GM12878 (cell line): ENCODE data around the gene CSNK2A1. TPM values are rescaled to one million over a fixed set of nuclear protein-coding genes. Genes with fewer than 3 reads are reported as not detected.

Experiments used
- ATAC-seq: fragments of 200-7000 bp; cut with Tn5 transposase; 3 replicates; pipeline ENCODE4 v1.9.1; 2020; ENCODE audit warnings: mild to moderate bottlenecking, moderate library complexity
- BruUV-seq: library from RNA; stranded (reverse); fragments of 400-500 nt; replicated peaks from 2 replicates; lab custom pipeline; 2021; lab: Mats Ljungman, UMichigan
- CTCF ChIA-PET: fragments of 300-600 bp; sonication (Branson Sonifier 250); formaldehyde crosslinking; extraction: SDS; loops from one replicate; lab custom pipeline; 2021; ENCODE audit warnings: inconsistent platforms; lab: Yijun Ruan, JAX
- POLR2A ChIA-PET: fragments of 350-600 bp; formaldehyde crosslinking; extraction: SDS; loops from one replicate; lab custom pipeline; 2021; ENCODE audit warnings: inconsistent platforms; lab: Charles Lee
- RAD21 ChIA-PET: fragments of 300-600 bp; sonication (Branson Sonifier 250); formaldehyde crosslinking; loops from one replicate; lab custom pipeline; 2023; ENCODE audit warnings: antibody characterized with exemption; ENCODE audit not compliant: unreplicated experiment; lab: Charles Lee
- SMC1A ChIA-PET: fragments of 300-600 bp; sonication (Branson Sonifier 250); formaldehyde crosslinking; loops from one replicate; lab custom pipeline; 2023; ENCODE audit not compliant: unreplicated experiment, uncharacterized antibody; lab: Charles Lee
- DNase-seq: peaks from one replicate; pipeline ENCODE4 v3.0.0-alpha.2; 2011; ENCODE audit warnings: low read depth, low spot score
- FAIRE-seq: peaks from 3 replicates; lab custom pipeline; 2011; peaks lifted over from hg19 to GRCh38; lab: Jason Lieb, UNC
- H2AFZ ChIP-seq: 2 replicates; pipeline ENCODE4 v1.6.0; 2011; ENCODE audit warnings: low read depth, low read length, control low read depth; ENCODE audit not compliant: control insufficient read depth
- H3K27ac ChIP-seq: 2 replicates; pipeline ENCODE4 v1.5.1; 2011; ENCODE audit warnings: control low read depth; ENCODE audit not compliant: control insufficient read depth, insufficient read depth
- H3K27me3 ChIP-seq, 2 experiments: replicated peaks in 1 of 2; 2 replicates each; pipeline versions ENCODE4 v1.6.0 to v1.6.1; 2011; ENCODE audit warnings: low read length in 1 of 2; ENCODE audit not compliant: control insufficient read depth in 2 of 2, insufficient read depth in 2 of 2
- H3K36me3 ChIP-seq, 2 experiments: 2 replicates each; pipeline ENCODE4 v1.5.1; 2011; ENCODE audit warnings: low read length in 1 of 2; ENCODE audit not compliant: control insufficient read depth in 2 of 2, insufficient read depth in 2 of 2
- H3K4me1 ChIP-seq: 2 replicates; pipeline ENCODE4 v1.6.1; 2011; ENCODE audit warnings: mild to moderate bottlenecking, low read length, moderate library complexity, mixed read lengths; ENCODE audit not compliant: control insufficient read depth, insufficient read depth
- H3K4me2 ChIP-seq: 2 replicates; pipeline ENCODE4 v1.6.0; 2011; ENCODE audit warnings: control low read depth; ENCODE audit not compliant: control insufficient read depth, insufficient read depth
- H3K4me3 ChIP-seq: fragments of 200-600 bp; sonication (generic); 2 replicates; pipeline ENCODE4 v1.5.1; 2016
- H3K79me2 ChIP-seq: 2 replicates; pipeline ENCODE4 v1.6.0; 2011; ENCODE audit warnings: low read length; ENCODE audit not compliant: control insufficient read depth, insufficient read depth
- H3K9ac ChIP-seq: 2 replicates; pipeline ENCODE4 v1.8.0; 2011; ENCODE audit warnings: low read length, control low read depth, mixed read lengths; ENCODE audit not compliant: control insufficient read depth, insufficient read depth
- H3K9me3 ChIP-seq: replicated peaks from 3 replicates; pipeline ENCODE4 v1.5.1; 2011; ENCODE audit warnings: mild to moderate bottlenecking, low read length; ENCODE audit not compliant: control insufficient read depth, insufficient read depth
- H4K20me1 ChIP-seq: 2 replicates; pipeline ENCODE4 v1.6.0; 2011; ENCODE audit not compliant: control insufficient read depth, insufficient read depth
- CBX5 ChIP-seq: sonication (generic); IDR thresholded peaks from 2 replicates; pipeline ENCODE4 v1.6.1; 2016; ENCODE audit warnings: low read depth, moderate library complexity, mild to moderate bottlenecking, inconsistent platforms
- E2F4 ChIP-seq: IDR thresholded peaks from 2 replicates; pipeline ENCODE4 v1.6.1; 2012; ENCODE audit warnings: low read depth, low read length, improper control_type of control experiment
- ESRRA ChIP-seq: IDR thresholded peaks from 2 replicates; pipeline ENCODE4 v1.6.1; 2012; ENCODE audit warnings: mild to moderate bottlenecking, low read length, improper control_type of control experiment
- IRF3 ChIP-seq: fragments of 450-650 bp; IDR thresholded peaks from 2 replicates; pipeline ENCODE4 v1.6.1; 2014; ENCODE audit warnings: mild to moderate bottlenecking
- PRDM15 ChIP-seq: fragments of 450-650 bp; formaldehyde crosslinking; IDR thresholded peaks from 2 replicates; pipeline ENCODE4 v1.4.0; 2020; ENCODE audit warnings: mild to moderate bottlenecking, moderate library complexity
- RAD21 ChIP-seq: IDR thresholded peaks from 2 replicates; pipeline ENCODE4 v1.6.1; 2011; ENCODE audit warnings: mild to moderate bottlenecking, low read depth, low read length, moderate library complexity; ENCODE audit not compliant: insufficient read depth
- RAD51 ChIP-seq: fragments of 450-650 bp; IDR thresholded peaks from 2 replicates; pipeline ENCODE4 v1.6.1; 2016; ENCODE audit warnings: moderate library complexity, mild to moderate bottlenecking, inconsistent platforms
- SIX5 ChIP-seq: IDR thresholded peaks from 2 replicates; pipeline ENCODE4 v1.6.1; 2011; ENCODE audit warnings: mild to moderate bottlenecking, low read depth, low read length, moderate library complexity; ENCODE audit not compliant: severe bottlenecking
- STAT3 ChIP-seq: IDR thresholded peaks from 2 replicates; pipeline ENCODE4 v1.6.1; 2011; ENCODE audit warnings: low read depth, low read length, improper control_type of control experiment
- SUPT20H ChIP-seq: IDR thresholded peaks from 2 replicates; pipeline ENCODE4 v1.6.1; 2011; ENCODE audit warnings: low read depth, mild to moderate bottlenecking, low read length, moderate library complexity, borderline replicate concordance; ENCODE audit not compliant: control insufficient read depth
- ZBTB4 ChIP-seq: fragments of 450-650 bp; formaldehyde crosslinking; IDR thresholded peaks from 2 replicates; pipeline ENCODE4 v1.4.0; 2022; ENCODE audit warnings: mild to moderate bottlenecking, moderate library complexity
- WGBS: methylation state at CpG from one replicate; pipeline ENCODE4 v1.1.6; 2016; ENCODE audit warnings: low lambda C conversion rate; ENCODE audit not compliant: insufficient replicate concordance, insufficient coverage; ENCODE audit errors: missing lambda C conversion rate; 5-methylcytosine and 5-hydroxymethylcytosine counted together
- in situ Hi-C: fragments of 300-500 bp; cut with MboI; formaldehyde crosslinking; loops from 9 replicates; pipeline ENCODE4 v1.14.3; 2018; ENCODE audit warnings: mixed read lengths
- intact Hi-C: fragments of 100-400 bp; cut with micrococcal nuclease; formaldehyde crosslinking; loops from one replicate; pipeline ENCODE4 v1.14.2; 2022; ENCODE audit not compliant: unreplicated experiment
- polyA plus RNA-seq, 11 experiments: library from polyadenylated mRNA; depleted of rRNA in 4 of 11; unstranded in 6 of 11; stranded (reverse) in 5 of 11; fragments of >200 nt; fragmentation: Nextera tagmentation in 4 of 11; fragmentation: Illumina TruSeq in 1 of 11; extraction: Ambion mirVana in 4 of 11; extraction: Trizol in 1 of 11; gene quantifications; 1 replicate in 1 of 11; 2 replicates in 10 of 11; pipeline versions ENCODE4 v1.2.1 to v1.2.3, GENCODE V29; 2011 to 2016; ENCODE audit warnings: inconsistent platforms in 2 of 11, missing spikeins in 2 of 11, low read depth in 1 of 11
- total RNA-seq, 4 experiments: library from RNA; depleted of rRNA in 3 of 4; stranded (reverse); fragments of >200 nt in 3 of 4; fragmentation: Illumina TruSeq in 1 of 4; extraction: Trizol in 1 of 4; gene quantifications; 2 replicates each; pipeline versions ENCODE4 v1.2.1 to v1.2.3, GENCODE V29; 2013 to 2021

The CSNK2A1 gene
- total and polyA plus RNA-seq, 10 of the 15 experiments (the other 5 are each of a cell fraction or from before 2014, with no cell fraction given) = 47.6 to 199 (median 95.0) TPM

- no peak for TF ChIP-seq E2F4
- no peak for TF ChIP-seq PRDM15 (CRISPR knock-in tag)
- TF ChIP-seq, all 136 proteins: peak for 0
These were observed 2.8 kb upstream of the CSNK2A1 start (continued) for GRCh38 chr20:546353-546752.

GRCh38 chr20:544153-544725, 649 bp upstream of the CSNK2A1 start:
- H3K4me1 ChIP-seq = peaks cover 5% of the 10 kb centered on the region; the same call in 1 of the 2 replicates
- H3K27ac ChIP-seq = peak overlapping the region; percentile 90
- H3K9me3 ChIP-seq = peaks cover 9% of the 10 kb centered on the region; the same call in 2 of the 3 replicates
- H3K79me2 ChIP-seq = peaks cover 43% of the 10 kb centered on the region
- peaks cover 5% of the 10 kb centered on the region for H4K20me1 ChIP-seq
- DNase-seq (no peak), FAIRE-seq (no peak), ATAC-seq (no peak)
- ChIA-PET POLR2A (interaction anchor here (0.9 to 1.3 kb wide), 2 partner anchors 11 to 289 kb away, joined by 3 to 4 read pairs; partner anchors contain the start of gene FAM110A), RAD21 (interaction anchor here (0.5 to 1.7 kb wide), 6 partner anchors 18 to 197 kb away, joined by 3 to 5 read pairs (median 4); partner anchors contain the start of gene NRSN2), CTCF (interaction anchor here (0.9 to 3.5 kb wide), 8 partner anchors 12 to 235 kb away, joined by 3 to 26 read pairs (median 4); no protein-coding TSS in a partner anchor), SMC1A (interaction anchor here (0.7 to 2.7 kb wide), 10 partner anchors 8 to 123 kb away, joined by 3 to 7 read pairs (median 4); no protein-coding TSS in a partner anchor)
- peaks cover 0 to 8% of the 10 kb centered on the region in 2 experiments; a peak in 1 of 4 replicates for H3K36me3 ChIP-seq
- peak overlapping the region; percentile 95 for H2AFZ ChIP-seq
- in situ Hi-C loops = no loop called here
- H3K27me3 ChIP-seq = no peaks in the 10 kb centered on the region
- no peak overlapping the region; the same call in 1 of the 2 replicates for H3K9ac ChIP-seq
- peak overlapping the region; percentile 39 for H3K4me2 ChIP-seq
- intact Hi-C loops = no loop called here
- H3K4me3 ChIP-seq = 0 out of 2 replicates have a peak overlapping the region, but pooled peaks have one; percentile 88
- WGBS = 61% methylated on average over 6 of the region's 6 CpGs
- BruUV-seq = no TSS peak
- TF ChIP-seq CBX5 (no peak), SIX5 (peak; percentile 4), ZBTB4 (CRISPR knock-in tag) (no peak), STAT3 (no peak), SUPT20H (no peak), RAD51 (peak; percentile 1; the same call in 1 of the 2 replicates), ESRRA (0 out of 2 replicates have a peak, but pooled peaks have one; percentile 72), IRF3 (no peak), RAD21 (no peak)
